Left renal pelvis (tissue), 4 donors: Measurements from ENCODE around the gene CES4A. TPM values are rescaled to one million over a fixed set of nuclear protein-coding genes. Genes with fewer than 3 reads are reported as not detected.
A peak's percentile ranks its signal among the peaks of the same experiment; 100 is the strongest.
"Not testable (repeated sequence)": the region's sequence is repeated elsewhere in the genome, so short reads cannot be mapped to it uniquely, and the experiment has no call there.

ENCODE experiments used
- DNase-seq, 4 donors: peaks; one replicate each; pipeline ENCODE4 v3.0.0-alpha.2; 2013; ENCODE audit warnings: low read depth in 4 of 4, low spot score in 3 of 4
- polyA plus RNA-seq, 4 donors: library from polyadenylated mRNA; unstranded; fragments of 120-200 nt; gene quantifications; one replicate each; pipeline ENCODE4 v1.2.1, GENCODE V29; 2013; ENCODE audit not compliant: insufficient read length in 4 of 4

The CES4A gene
- polyA plus RNA-seq, 4 donors: 6.3 to 13.2 (median 10.3) TPM

DNA sequence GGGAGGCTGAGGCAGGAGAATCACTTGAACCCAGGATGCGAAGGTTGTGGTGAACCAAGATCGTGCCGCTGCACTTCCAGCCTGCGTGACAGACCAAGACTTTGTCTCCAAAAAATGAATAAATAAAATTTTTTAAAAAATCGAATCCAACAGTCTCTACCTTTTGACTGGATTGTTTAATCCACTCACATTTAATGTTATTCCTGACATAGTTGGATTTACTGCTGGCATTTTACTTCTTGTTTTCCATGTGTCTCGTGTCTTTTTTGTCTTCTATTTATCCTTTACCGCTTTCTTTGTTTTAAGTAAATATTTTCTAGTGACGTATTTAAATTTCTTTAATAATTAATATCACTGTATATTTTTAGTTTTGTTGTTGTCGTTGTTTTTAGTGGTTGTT lies 5.4 kb upstream of the CES4A start:
- no peak for DNase-seq

DNA sequence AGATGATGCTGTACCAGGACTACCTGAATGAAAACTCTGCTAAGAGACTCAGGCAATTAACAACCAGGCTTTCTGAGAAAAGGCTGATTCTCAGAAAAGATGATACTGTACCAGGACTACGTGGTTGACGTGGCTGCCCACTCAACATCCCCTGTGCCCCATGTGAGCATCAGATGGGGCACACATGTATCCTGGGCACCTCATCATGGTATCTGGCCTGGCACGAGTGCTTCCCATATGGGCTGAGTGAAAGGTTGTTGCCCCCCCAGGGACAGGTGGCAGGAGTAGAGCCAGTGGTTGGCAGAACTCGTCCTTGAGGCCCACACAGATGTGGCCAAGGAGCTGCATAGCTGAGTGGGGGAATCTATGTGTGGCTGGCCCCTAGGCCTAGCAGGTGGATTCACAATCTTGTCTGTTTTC lies 3.5 kb upstream of the CES4A start:
- DNase-seq: no peak

DNA sequence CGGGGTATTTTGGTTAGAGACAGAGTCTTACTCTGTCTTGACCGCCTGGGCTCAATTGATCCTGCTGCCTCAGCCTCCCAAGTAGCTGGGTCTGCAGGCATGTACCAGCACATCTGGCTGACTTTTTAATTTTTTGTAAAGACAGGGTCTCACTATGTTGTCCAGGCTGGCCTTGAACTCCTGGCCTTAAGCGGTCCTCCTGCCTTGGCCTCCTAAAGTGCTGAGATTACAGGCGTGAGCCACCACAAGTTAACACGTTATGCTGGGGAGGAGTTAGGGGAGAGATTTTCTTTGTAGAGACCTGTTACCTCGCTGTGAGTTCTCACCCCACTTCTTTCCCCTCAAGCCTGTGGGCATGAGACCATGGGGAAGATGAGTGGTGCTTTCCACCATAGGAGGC lies 1.8 kb upstream of the CES4A start:
- DNase-seq: no peak

DNA sequence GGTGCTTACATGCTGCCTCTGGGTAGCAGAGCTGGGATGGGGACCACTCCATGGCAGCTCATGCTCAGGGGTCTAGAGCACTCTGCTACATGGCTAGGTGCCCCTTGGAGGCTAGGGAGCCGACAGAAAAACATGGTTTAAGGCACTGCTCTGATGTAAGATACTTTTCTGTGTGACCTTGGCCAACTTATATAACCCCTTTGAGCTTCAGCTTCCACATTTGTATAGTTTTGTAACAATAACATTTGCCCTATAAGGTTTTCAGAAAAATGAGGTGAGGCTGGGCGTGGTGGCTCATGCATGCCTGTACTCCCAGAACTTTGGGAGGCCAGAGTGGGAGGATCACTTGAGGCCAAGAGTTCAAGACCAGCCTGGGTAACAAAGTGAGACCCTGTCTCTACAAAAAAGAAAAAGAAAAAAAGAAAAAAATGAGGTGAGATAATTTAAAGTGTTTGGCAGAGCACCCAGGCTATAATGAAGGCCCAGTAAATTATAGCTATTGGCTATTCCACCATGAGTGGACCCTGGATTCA lies 3.2 kb downstream of the CES4A start:
- no peak for DNase-seq

DNA sequence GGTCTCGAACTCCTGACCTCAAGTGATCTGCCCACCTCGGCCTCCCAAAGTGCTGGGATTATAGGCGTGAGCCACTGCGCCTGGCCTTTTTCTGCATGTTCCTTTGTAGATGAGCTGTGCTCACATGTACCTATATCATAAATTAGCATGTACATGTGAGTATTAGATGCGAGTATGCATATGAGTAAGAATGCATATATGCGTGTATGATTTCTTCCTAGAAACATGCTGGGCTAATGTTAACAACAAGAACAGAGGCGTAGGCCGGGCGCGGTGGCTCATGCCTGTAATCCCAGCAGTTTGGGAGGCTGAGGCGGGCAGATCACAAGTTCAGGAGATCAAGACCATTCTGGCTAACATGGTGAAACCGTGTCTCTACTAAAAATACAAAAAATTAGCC lies 5.2 kb downstream of the CES4A start:
- not testable (repeated sequence) for DNase-seq

DNA sequence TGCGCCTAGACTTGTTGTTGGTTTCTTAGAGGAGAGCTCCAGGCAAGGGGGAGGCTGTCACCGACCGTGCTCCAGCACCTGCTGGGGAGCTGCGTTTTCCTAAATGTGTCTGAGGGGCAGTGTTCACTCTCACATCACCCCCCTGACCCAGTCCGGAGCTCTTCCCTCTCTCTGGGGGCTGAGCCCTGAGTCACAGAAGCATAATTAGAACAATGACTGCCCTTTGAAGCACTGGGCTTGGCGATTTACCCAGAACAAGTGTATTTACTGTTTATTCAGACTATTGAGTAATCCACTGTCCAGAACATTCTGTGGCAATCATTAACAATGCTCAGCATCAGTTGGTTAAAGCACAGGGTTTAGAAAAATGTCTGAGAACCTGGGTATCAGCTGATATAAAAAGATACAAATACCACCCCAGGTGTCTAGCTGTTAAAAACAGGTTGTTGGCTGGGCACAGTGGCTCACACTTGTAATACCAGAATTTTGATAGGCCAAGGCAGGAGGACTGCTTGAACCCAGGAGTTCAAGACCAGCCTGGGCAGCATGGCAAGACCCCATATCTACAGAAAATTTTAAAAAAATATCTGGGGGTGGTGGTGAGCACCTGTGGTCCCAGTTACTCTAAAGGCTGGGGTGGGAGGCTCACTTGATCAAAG lies 8.1 kb downstream of the CES4A start:
- no peak for DNase-seq

DNA sequence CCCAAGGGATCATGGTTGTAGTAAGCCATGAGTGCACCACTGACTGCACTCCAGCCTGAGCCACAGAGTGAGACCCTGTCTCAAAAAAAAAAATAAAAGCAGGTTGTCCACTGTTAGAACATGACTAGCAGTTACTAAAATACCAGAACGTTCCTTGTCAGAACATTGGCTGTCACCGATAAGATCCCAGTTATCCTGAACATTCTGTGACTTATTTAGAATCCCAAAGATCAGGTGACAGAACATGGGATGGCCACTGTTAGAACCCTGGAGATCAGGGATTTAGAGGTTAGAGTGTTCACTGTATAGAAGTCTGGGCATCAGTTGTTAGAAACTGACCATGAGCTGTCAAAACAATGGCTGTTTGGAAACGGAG lies 8.6 kb downstream of the CES4A start:
- no peak for DNase-seq

DNA sequence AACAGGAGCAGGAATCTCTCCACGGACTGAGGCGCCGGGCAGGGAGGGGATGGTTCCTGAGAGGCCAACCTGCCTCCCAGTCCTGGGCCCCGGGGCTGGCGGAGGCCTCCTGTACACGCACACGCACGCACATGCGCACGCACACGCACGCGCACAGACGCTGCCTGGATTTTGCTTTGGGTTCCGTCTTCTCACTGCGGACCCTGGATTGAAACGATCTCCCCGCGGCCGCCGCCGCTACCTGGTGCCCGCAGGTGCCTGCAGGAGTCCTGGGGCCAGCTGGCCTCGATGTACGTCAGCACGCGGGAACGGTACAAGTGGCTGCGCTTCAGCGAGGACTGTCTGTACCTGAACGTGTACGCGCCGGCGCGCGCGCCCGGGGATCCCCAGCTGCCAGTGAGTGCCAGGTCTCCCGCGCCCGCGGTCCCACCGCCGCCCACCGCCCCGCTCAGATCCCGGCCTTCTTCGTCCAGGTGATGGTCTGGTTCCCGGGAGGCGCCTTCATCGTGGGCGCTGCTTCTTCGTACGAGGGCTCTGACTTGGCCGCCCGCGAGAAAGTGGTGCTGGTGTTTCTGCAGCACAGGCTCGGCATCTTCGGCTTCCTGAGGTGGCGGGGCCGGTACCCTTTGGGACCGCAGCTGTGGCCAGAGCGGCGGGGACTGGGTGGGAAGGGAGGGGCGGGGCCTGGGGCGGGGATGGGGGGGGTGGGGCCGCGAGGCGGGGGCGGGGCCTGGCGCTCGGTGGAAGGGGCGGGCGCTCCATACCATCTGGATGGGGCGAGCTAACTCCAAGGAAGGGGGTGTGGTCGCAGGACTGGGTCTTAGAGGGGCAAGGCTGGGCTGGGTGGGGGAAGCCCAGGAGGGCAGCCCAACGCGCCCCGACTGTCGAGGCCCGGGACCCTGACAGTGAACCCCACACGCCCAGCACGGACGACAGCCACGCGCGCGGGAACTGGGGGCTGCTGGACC lies 12.3 kb downstream of the CES4A start:
- DNase-seq: no peak

DNA sequence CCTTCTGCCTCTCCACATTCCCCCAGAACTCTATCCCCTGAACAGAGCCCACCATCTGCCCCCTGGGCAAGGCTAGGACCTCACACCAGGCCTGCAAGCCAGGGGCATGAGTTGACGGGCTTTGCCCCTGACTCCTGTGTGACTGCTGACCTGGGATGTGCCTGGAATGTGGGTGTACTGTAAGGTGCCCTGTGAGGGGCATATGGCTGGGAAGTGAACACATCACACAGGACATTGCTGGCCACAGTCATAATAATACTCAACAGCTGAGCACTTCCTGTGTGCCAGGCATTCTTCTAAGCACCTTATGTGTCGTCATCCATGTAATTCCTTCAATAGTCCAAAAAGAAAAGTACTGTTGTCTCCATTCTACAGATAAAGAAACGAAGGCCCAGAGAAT lies 13.3 kb downstream of the CES4A start:
- DNase-seq: no peak

DNA sequence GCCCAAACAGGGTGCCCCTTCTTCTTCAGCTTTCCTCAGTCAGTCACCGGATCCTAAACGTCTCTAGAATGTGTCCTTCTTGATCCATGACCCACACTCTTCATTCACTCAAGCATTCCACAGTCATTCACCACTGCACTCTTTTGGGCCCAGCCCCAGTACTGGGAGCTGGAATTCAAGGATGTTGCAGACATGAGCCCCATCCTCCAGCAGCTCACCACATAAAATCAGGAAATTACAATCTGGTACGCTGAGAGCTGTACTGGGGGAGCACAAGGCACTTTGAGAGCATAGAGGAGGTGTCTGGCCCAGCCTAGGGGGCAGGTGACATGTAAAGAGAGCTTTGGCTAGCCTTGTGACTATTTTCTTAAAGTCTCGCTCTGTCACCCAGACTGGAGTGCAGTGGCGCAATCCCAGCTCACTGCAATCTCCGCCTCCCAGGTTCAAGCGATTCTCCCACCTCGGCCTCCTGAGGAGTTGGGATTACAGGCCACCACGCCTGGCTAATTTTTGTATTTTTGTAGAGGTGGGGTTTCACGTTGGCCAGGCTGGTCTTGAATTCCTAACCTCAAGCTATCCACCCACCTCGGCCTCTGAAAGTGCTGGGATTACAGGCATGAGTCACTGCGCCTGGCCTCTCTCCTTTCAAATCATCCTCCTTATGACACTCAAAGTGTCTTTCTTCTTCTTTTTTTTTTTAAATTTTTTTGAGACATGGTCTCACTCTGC lies 18.7 kb downstream of the CES4A start:
- DNase-seq: no peak

DNA sequence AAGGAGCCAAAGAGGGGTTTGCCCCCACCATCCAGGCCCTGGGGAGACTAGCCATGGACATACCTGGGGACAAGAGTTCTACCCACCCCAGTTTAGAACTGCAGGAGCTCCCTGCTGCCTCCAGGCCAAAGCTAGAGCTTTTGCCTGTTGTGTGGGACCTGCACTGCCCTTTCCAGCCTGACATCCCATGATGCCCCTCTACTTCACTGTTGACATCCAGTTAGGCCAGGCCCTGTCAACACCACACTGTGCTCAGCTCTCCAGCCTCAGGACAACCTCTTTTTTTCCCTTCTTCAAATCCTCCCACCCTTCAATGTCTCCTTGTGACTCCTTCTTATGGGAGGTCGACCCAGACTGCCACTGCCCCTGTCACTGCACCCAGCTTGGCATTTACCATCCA lies 20.8 kb downstream of the CES4A start:
- no peak for DNase-seq

DNA sequence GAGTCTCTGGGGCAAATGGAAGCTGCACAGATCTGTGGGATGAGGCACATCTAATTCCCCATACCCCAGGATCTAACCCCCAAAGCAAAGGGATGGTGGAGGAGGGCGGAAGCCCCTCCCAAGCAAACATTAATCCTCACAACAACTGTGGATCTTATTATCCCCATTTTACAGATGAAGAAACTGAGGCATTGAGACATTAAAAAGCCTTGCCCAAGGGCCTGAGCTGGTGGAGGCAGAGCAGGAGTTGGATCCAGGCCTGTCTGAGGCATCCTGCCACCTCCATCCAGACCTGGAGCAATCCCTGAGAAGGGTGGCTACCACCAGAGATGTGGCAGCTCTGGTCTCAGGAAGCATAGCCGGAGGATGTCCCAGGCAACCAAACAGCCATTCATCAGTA lies 22.9 kb downstream of the CES4A start:
- no peak for DNase-seq

DNA sequence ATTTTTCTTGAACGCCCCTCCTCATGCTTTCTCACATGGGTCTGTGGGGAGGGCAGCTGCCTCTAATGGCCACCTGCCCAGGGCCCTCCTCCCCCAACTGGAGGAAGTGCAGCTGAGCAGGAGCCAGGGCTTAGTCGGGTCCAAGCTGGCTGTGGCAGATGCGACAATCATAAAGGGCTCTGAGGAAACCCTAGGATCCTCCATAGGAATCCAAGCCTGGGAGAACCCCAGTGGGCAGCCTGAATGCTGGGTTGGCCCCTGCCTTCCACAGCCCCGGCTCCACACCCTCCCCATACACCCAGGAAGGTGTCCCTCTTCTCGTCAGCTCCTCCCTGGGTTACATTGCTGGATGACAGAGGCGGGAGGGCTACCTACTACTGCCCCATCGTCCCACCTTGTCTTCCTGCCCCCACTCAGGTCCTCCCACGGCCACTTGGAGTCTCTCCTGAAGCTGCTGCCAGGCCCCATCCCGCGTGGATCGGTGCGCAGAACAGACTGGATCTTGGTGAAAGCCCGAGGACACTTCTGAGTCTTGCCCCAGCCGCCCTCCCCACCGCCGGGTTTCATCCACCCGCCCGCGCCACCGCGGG lies 24.9 kb downstream of the CES4A start:
- DNase-seq: no peak

DNA sequence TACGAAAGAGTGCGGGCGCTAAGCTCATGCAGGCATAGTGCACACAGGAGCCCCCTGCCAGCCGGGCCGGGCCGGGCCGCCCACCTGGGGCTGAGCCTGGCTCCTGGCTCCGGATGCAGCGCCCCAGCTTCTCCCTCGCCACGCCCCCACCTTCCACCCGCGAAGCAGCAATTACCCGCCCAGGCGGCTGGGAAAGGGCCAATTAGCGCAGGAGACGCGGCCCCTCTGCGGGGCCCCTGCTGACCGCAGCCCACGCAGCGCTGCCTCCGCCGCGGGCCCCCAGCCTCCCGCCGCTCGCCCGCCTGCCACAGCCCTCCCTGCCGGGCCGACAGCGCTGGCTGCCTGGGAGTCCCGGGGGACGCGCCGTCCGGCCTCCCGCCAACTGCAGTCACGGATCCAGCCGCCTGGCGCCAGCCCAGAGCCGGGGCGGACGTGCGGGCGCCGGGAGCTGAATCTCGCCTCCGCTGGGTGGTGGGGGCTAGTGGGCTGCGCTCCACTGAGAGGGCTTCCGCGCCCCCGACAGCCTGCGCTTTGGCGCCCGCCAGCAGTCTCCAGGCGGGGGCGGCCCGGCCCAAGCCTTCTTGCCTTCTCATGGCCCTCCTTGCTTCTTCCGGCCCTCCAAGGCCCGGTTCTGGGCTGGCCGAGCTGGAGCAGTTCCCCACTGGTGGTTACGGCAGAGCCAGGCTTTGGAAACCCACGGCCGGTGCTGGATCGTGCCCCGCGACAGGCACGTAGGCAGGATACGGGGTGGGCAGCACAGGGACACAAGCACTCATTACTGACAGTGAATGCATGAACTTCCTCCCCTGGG lies 25.6 kb downstream of the CES4A start:
- peak in 3 of 4 donors; percentile 76 to 80 (median 78) for DNase-seq

DNA sequence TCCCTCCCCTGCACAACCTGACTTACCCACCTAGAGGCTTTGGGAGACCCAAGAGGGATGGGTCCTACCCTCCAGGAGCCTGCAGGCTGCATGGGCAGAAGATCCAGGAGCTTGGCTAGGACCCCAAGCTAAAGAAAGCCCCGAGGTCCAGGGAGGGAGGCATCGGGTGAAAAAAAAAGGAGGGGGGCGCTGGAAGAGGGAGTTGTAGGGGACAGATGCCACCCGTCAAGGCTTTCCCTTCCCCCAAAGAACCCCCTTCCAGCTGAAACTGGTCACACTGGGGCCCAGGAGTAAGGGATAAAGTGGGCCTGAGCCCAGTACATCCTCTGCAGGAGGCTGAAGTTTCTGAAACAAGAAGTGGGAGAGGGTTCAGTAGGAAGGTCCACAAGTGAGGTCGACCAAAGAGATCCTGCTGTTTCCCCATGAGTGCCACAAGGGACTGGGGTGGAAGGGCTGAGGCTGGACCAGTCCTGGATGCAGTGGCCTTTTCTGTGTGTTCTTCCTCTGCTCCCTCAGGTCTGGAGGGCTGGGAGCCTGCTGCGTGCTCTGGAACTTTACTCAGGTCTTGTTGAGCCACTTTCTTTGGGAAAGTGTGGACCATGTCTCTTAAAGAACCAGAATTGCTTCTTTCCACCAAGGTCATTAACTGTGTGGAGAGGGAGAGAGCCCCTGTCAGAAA lies 26.4 kb downstream of the CES4A start:
- DNase-seq: no peak

DNA sequence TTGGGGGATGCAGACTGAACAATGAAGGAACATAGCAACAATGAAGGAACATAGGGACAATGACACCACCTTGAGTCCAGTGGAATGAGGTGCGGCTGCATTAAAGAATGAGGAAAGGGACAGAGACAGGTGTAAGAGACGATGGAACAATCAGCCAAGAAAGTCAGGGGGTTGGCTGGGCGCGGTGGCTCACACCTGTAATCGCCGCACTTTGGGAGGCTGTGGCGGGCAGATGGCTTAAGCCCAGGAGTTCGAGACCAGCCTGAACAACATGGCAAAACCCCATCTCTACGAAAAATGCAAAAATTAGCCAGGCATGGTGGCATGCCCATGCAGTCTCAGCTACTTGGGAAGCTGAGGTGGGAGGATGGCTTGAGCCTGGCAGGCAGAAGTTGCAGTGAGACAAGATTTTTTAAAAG lies 26.9 kb downstream of the CES4A start:
- DNase-seq: no peak

DNA sequence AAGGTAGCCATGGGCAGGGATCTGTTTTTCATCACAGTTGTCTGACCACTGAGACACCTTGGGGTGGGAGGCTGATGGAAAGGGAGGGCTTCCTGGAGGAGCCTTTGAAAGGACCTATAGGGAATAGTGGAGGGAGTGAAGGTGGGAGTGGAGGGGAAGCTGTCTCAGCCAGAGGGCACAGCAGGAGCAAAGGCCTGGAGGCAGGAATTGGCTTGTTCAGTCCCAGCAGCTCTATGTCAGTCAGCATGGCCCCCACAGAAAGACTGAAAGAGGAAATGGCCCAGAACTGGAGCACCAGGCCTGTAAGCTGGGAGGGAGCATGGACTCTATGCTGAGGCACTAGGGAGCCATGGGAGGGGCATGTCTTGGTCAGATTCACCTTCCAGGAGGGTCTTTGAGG lies 27.8 kb downstream of the CES4A start:
- no peak for DNase-seq

DNA sequence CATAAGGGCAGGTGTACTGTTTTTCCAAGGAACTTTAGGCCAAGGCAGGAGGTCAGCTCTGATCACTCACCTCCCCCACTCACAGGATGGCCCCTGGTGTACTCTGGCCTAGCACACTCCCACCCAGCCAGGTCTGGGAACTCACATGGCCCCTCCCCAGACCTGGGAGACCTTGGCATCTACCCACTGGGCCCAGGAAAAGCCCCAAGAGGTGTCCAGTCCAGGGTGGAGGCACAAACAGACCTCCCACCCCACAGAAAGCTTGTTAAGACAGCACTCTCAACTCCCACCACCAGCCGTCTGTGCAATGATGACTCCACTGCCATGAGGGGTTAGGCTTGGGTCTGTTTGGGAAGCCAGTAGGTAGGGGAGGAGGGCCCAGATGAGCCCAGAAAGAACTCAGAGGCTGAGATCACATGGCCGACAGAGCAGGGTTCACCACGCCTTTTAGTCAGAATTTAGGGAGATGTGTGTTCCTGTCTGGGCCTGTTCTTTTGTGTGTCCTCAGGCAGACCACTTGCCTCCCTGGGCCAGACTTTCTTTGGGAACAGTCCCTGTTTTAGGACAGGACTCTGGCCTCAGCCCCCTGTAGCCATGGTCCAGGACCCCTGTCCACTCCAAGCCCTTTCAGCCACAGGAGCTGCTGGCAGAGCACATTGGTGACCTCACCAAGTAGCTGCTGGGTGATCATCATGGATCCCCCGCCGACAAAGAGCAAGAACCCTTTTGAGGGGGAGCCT lies 28.5 kb downstream of the CES4A start:
- no peak for DNase-seq

DNA sequence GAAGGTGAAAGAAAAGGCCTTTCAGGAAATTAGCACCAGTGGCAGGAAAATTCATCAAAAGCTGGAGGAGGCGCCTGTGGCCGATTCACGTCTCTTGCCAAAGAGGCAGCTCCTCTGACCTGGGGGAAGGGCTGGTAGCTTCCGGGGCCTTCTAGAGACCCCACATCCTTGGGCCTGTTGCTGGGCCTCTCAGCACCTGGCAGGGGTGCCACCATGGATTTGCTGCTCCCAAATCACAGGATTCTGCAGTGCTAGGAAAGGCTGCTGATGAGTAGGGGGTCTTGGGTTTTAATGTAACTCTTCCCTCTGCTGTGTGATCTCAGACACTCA lies 29.0 kb downstream of the CES4A start:
- no peak for DNase-seq
